ENCODE data around the gene DHX30. TPM values are rescaled to one million over a fixed set of nuclear protein-coding genes. Genes with fewer than 3 reads are reported as not detected.

The DHX30 gene
- total RNA-seq, 1 donor from 2014 or later, result 70.9 TPM

GRCh38 chr3:47890126-47890827 lies 87.3 kb downstream of the DHX30 start:
- TF ChIP-seq EZH2 (IDR thresholded peaks at IDR 0.05) (no peak), CTCF (IDR thresholded peaks at IDR 0.05) (no peak), EZH2phosphoT487 (IDR thresholded peaks at IDR 0.05) (no peak)
- peak overlapping the region; percentile 99 for H3K27ac ChIP-seq
- H3K36me3 ChIP-seq, result no peaks in the 10 kb centered on the region
- no peak overlapping the region for H2AFZ ChIP-seq (replicated peaks)
- H3K79me2 ChIP-seq (ENCODE audit: low read depth), result peaks cover 32% of the 10 kb centered on the region
- peak overlapping the region; percentile 40 for H3K4me3 ChIP-seq
- peaks cover 61% of the 10 kb centered on the region for H3K4me1 Mint-ChIP-seq
- no peaks in the 10 kb centered on the region for H3K9me3 ChIP-seq (ENCODE audit: low read depth)
- peak; percentile 66 for DNase-seq (ENCODE audit: low spot score)
- peak overlapping the region; percentile 83 for H3K4me2 ChIP-seq
- peaks cover 5% of the 10 kb centered on the region for H3K27me3 Mint-ChIP-seq (ENCODE audit: insufficient read depth, low read depth)
- no peaks in the 10 kb centered on the region for H4K20me1 ChIP-seq (ENCODE audit: low read depth)
- peaks cover 50% of the 10 kb centered on the region for H3K4me1 ChIP-seq
- H3K9ac ChIP-seq, result peak overlapping the region; percentile 62
- peaks cover 25% of the 10 kb centered on the region for H3K36me3 Mint-ChIP-seq
- H3F3A ChIP-seq (ENCODE audit: low read depth), result peaks cover 55% of the 10 kb centered on the region
- H3K27ac Mint-ChIP-seq, result peak overlapping the region; percentile 99
- H3K9me3 Mint-ChIP-seq, result no peaks in the 10 kb centered on the region
- no peaks in the 10 kb centered on the region for H3K27me3 ChIP-seq
- peak overlapping the region; percentile 69 for H3K4me3 Mint-ChIP-seq

GRCh38 chr3:47890828-47891612 lies 88.1 kb downstream of the DHX30 start:
- Histone ChIP-seq H3K4me1 (peaks cover 50% of the 10 kb centered on the region), H3K4me3 (peak overlapping the region; percentile 40), H3K27me3 (no peaks in the 10 kb centered on the region), H3K9me3 (ENCODE audit: low read depth) (no peaks in the 10 kb centered on the region), H3F3A (ENCODE audit: low read depth) (peaks cover 53% of the 10 kb centered on the region), H3K9ac (no peak overlapping the region), H3K36me3 (no peaks in the 10 kb centered on the region), H4K20me1 (ENCODE audit: low read depth) (no peaks in the 10 kb centered on the region), H3K4me2 (peak overlapping the region; percentile 83), H3K27ac (peak overlapping the region; percentile 99), H3K79me2 (ENCODE audit: low read depth) (peaks cover 25% of the 10 kb centered on the region), H2AFZ (replicated peaks) (no peak overlapping the region)
- H3K4me3 Mint-ChIP-seq, result peak overlapping the region; percentile 69
- H3K9me3 Mint-ChIP-seq, result no peaks in the 10 kb centered on the region
- H3K27ac Mint-ChIP-seq, result peak overlapping the region; percentile 99
- H3K4me1 Mint-ChIP-seq, result peaks cover 61% of the 10 kb centered on the region
- H3K27me3 Mint-ChIP-seq (ENCODE audit: insufficient read depth, low read depth), result peaks cover 7% of the 10 kb centered on the region
- H3K36me3 Mint-ChIP-seq, result peaks cover 26% of the 10 kb centered on the region
- DNase-seq (ENCODE audit: low spot score), result peak; percentile 85
- no peak for TF ChIP-seq EZH2phosphoT487 (IDR thresholded peaks at IDR 0.05)
- TF ChIP-seq CTCF (IDR thresholded peaks at IDR 0.05), result no peak
- no peak for TF ChIP-seq EZH2 (IDR thresholded peaks at IDR 0.05)

GRCh38 chr3:47891613-47892005 lies 88.7 kb downstream of the DHX30 start:
- H3K4me2 ChIP-seq, result peak overlapping the region; percentile 83
- Mint-ChIP-seq H3K4me3 (peak overlapping the region; percentile 73), H3K36me3 (peaks cover 24% of the 10 kb centered on the region), H3K27me3 (ENCODE audit: insufficient read depth, low read depth) (peaks cover 7% of the 10 kb centered on the region), H3K9me3 (no peaks in the 10 kb centered on the region), H3K27ac (peak overlapping the region; percentile 99), H3K4me1 (peaks cover 59% of the 10 kb centered on the region)
- H3K27ac ChIP-seq, result peak overlapping the region; percentile 99
- no peak overlapping the region for H2AFZ ChIP-seq (replicated peaks)
- no peaks in the 10 kb centered on the region for H3K36me3 ChIP-seq
- no peak for TF ChIP-seq EZH2 (IDR thresholded peaks at IDR 0.05)
- no peak for TF ChIP-seq EZH2phosphoT487 (IDR thresholded peaks at IDR 0.05)
- TF ChIP-seq CTCF (IDR thresholded peaks at IDR 0.05), result no peak
- no peak overlapping the region for H3K9ac ChIP-seq
- H4K20me1 ChIP-seq (ENCODE audit: low read depth), result no peaks in the 10 kb centered on the region
- peaks cover 19% of the 10 kb centered on the region for H3K79me2 ChIP-seq (ENCODE audit: low read depth)
- DNase-seq (ENCODE audit: low spot score), result no peak
- peak overlapping the region; percentile 40 for H3K4me3 ChIP-seq
- no peaks in the 10 kb centered on the region for H3K27me3 ChIP-seq
- H3K9me3 ChIP-seq (ENCODE audit: low read depth), result no peaks in the 10 kb centered on the region
- H3K4me1 ChIP-seq, result peaks cover 50% of the 10 kb centered on the region
- H3F3A ChIP-seq (ENCODE audit: low read depth), result peaks cover 53% of the 10 kb centered on the region

Data from neural progenitor cell (in vitro differentiated cells).